ENCODE results near the gene MUC12.
"Not testable (repeated sequence)": the region's sequence is repeated elsewhere in the genome, so short reads cannot be mapped to it uniquely, and the experiment has no call there.

Gene MUC12

GRCh38 chr7:100974021-100974420 is 4.7 kb downstream of the MUC12 start:
- H3K4me3 ChIP-seq (ENCODE audit: low read depth, low read length): no peak overlapping the region
- no peak for DNase-seq (ENCODE audit: low read depth)
- TF ChIP-seq, protein P1, sequence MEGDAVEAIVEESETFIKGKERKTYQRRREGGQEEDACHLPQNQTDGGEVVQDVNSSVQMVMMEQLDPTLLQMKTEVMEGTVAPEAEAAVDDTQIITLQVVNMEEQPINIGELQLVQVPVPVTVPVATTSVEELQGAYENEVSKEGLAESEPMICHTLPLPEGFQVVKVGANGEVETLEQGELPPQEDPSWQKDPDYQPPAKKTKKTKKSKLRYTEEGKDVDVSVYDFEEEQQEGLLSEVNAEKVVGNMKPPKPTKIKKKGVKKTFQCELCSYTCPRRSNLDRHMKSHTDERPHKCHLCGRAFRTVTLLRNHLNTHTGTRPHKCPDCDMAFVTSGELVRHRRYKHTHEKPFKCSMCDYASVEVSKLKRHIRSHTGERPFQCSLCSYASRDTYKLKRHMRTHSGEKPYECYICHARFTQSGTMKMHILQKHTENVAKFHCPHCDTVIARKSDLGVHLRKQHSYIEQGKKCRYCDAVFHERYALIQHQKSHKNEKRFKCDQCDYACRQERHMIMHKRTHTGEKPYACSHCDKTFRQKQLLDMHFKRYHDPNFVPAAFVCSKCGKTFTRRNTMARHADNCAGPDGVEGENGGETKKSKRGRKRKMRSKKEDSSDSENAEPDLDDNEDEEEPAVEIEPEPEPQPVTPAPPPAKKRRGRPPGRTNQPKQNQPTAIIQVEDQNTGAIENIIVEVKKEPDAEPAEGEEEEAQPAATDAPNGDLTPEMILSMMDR (IDR thresholded peaks at IDR 0.05; ENCODE audit: insufficient read depth, low read depth, low read length, missing control alignments): no peak

DNA sequence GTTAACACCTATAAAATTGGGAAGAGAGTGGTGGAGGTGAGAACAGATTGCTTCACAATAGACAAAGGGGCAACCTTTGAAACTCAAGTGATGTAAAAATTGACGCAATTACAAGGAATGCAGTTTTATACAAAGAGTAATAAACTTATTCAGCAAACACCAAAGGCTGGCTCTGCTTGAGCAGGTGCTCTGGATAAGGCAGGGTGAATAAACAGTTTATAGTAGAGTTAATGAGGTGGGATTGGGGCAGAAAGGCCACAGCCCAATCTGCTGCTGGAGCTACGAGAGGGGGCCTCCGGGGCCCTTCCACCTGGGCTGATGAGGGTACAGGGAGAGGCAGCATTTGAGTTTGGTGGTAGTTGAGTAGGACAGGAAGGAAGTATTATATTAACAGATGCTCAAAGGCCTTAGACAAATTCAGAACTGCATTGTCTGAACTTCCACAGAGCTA is 6.0 kb downstream of the MUC12 start:
- TF ChIP-seq, protein P1 (IDR thresholded peaks at IDR 0.05; ENCODE audit: insufficient read depth, low read depth, low read length, missing control alignments): no peak
- DNase-seq (ENCODE audit: low read depth): no peak
- no peak overlapping the region for H3K4me3 ChIP-seq (ENCODE audit: low read depth, low read length)

- DNase-seq (ENCODE audit: low read depth): no peak
- no peak overlapping the region for H3K4me3 ChIP-seq (ENCODE audit: low read depth, low read length)
- TF ChIP-seq, protein P1 (IDR thresholded peaks at IDR 0.05; ENCODE audit: insufficient read depth, low read depth, low read length, missing control alignments): no peak
Measured at GRCh38 chr7:100978300-100978699, 8.9 kb downstream of the MUC12 start.

DNA sequence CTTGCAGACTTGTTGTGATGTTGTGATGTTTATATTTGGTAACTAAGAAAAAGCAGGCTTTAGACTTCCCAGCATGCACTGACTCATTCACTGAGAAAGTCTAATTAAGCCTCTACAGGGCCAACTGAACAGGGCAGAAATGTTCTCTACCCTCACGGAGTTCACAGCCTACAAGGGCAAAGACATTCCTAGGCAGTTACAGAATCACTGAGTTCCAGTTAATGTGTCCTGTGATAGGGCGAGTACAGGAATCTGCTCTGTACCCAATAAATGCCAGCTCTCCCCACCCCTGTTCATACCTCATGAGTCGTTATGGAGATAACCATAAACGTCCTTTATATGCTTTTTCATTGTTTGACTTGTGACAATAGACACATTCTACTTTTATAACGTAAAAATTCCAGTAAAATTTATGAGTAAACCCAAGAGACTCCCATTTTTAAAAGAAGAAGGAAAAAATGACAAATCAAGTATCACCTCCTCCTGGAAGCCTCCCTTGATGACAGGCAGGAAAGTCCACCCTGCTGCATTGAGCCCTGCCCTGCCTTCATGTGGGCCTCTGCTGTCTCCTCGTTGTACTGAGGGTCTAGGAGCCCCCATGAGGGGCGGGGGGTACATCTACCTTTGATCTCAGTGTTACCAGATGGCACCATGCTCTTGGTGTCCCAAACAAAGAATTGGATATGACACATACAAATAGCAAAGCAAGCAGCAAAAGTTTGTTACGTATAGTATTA is 14.3 kb downstream of the MUC12 start:
- TF ChIP-seq, protein P1 (IDR thresholded peaks at IDR 0.05; ENCODE audit: insufficient read depth, low read depth, low read length, missing control alignments): no peak
- DNase-seq (ENCODE audit: low read depth): no peak
- H3K4me3 ChIP-seq (ENCODE audit: low read depth, low read length): no peak overlapping the region

GRCh38 chr7:100984241-100984918 is 15.0 kb downstream of the MUC12 start:
- H3K4me3 ChIP-seq (ENCODE audit: low read depth, low read length); DNase-seq (ENCODE audit: low read depth): not testable (repeated sequence)

DNA sequence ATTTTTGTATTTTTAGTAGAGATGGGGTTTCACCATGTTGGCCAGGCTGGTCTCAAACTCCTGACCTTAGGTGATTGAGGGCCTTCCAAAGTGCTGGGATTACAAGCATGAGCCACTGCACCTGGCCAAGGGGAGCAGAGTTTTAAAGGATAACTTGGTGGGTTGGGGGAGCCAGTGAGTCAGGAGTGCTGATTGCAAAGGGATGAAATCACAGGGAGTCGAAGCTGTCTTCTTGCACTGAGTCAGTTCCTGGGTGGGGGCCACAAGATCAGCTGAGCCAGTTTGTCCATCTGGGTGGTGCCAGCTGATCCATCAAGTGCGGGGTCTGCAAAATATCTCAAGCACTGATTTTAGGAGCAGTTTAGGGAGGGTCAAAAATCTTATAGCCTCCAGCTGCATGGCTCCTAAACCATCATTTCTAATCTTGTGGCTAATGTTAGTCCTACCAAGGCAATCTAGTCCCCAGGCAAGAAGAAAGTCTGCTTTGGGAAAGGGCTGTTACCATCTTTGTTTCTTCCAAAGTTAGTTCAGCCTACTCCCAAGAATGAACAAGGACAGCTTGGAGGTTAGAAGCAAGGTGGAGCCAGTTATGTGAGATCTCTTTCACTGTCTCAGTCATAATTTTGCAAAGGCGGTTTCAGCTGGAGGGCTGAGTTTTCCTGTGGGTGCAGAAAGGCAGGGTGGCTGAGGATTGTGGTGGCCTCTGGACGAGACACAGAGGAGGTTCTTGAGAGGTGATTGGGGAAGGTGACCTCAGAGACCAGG is 15.8 kb downstream of the MUC12 start:
- DNase-seq (ENCODE audit: low read depth); H3K4me3 ChIP-seq (ENCODE audit: low read depth, low read length): not testable (repeated sequence)

- DNase-seq (ENCODE audit: low read depth): no peak
- no peak overlapping the region for H3K4me3 ChIP-seq (ENCODE audit: low read depth, low read length)
- TF ChIP-seq, protein P1 (IDR thresholded peaks at IDR 0.05; ENCODE audit: insufficient read depth, low read depth, low read length, missing control alignments): no peak
Measured at GRCh38 chr7:100991631-100992030, 22.3 kb downstream of the MUC12 start.

GRCh38 chr7:100992280-100992679 is 22.9 kb downstream of the MUC12 start:
- H3K4me3 ChIP-seq (ENCODE audit: low read depth, low read length); DNase-seq (ENCODE audit: low read depth): not testable (repeated sequence)

GRCh38 chr7:100994671-100995070 is 25.3 kb downstream of the MUC12 start:
- not testable (repeated sequence) for DNase-seq (ENCODE audit: low read depth); H3K4me3 ChIP-seq (ENCODE audit: low read depth, low read length)

- not testable (repeated sequence) for H3K4me3 ChIP-seq (ENCODE audit: low read depth, low read length); DNase-seq (ENCODE audit: low read depth)
Measured at GRCh38 chr7:100998530-100998929, 29.2 kb downstream of the MUC12 start.

DNA sequence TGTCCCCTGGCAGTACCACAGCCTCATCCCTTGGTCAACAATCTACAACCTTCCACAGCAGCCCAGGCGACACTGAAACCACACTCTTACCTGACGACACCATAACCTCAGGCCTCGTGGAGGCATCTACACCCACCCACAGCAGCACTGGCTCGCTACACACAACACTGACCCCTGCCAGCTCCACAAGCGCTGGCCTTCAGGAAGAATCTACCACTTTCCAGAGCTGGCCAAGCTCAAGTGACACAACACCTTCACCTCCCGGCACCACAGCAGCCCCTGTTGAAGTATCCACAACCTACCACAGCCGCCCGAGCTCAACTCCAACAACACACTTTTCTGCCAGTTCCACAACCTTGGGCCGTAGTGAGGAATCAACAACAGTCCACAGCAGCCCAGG is 30.0 kb downstream of the MUC12 start:
- DNase-seq (ENCODE audit: low read depth); H3K4me3 ChIP-seq (ENCODE audit: low read depth, low read length): not testable (repeated sequence)

DNA sequence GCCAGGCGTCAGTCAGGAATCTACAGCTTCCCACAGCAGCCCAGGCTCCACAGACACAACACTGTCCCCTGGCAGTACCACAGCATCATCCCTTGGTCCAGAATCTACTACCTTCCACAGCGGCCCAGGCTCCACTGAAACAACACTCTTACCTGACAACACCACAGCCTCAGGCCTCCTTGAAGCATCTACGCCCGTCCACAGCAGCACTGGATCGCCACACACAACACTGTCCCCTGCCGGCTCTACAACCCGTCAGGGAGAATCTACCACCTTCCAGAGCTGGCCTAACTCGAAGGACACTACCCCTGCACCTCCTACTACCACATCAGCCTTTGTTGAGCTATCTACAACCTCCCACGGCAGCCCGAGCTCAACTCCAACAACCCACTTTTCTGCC is 30.7 kb downstream of the MUC12 start:
- not testable (repeated sequence) for DNase-seq (ENCODE audit: low read depth); H3K4me3 ChIP-seq (ENCODE audit: low read depth, low read length)

Measured in GM12865 (cell line).